ENCODE results near the gene OR10A6. TPM values are rescaled to one million over a fixed set of nuclear protein-coding genes. Genes with fewer than 3 reads are reported as not detected.

Gene OR10A6
- total and polyA plus RNA-seq, 10 of the 15 experiments (the other 5 are each of a cell fraction or from before 2014, with no cell fraction given), result not detected

DNA sequence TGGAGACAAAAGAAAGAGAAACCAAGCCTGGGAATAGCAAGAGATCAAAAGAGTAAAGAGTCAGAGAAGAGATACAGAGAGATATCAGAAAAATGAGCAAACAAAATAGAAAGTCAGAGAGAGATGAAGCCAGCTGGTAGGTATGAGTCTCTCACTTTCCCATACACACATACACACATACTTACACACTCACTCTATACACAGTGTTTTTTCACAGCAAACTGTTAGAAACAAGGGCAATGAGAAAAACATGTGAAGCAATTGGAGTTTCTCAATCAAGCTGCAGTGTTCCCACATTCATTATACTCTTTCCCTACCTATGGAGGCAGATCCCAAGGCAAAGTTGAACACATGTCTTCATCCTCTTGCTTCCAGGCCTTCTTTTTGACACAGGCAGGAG lies 36.8 kb upstream of the OR10A6 start:
- Histone ChIP-seq H4K20me1 (ENCODE audit: control insufficient read depth, insufficient read depth) (no peaks in the 10 kb centered on the region), H3K4me3 (no peak overlapping the region), H3K9me3 (replicated peaks; ENCODE audit: control insufficient read depth, insufficient read depth, low read length) (no peaks in the 10 kb centered on the region), H2AFZ (ENCODE audit: control insufficient read depth, low read depth, low read length) (no peak overlapping the region), H3K36me3 (ENCODE audit: control insufficient read depth in 2 of 2, insufficient read depth in 2 of 2, low read length in 1 of 2) (no peaks in the 10 kb centered on the region), H3K4me2 (ENCODE audit: control insufficient read depth, insufficient read depth) (no peak overlapping the region), H3K9ac (ENCODE audit: control insufficient read depth, insufficient read depth, low read length) (no peak overlapping the region), H3K27ac (ENCODE audit: control insufficient read depth, insufficient read depth) (no peak overlapping the region), H3K27me3 (replicated peaks in 1 of 2; ENCODE audit: control insufficient read depth in 2 of 2, insufficient read depth in 2 of 2, low read length in 1 of 2) (peaks cover 0 to 1% of the 10 kb centered on the region in 2 experiments; a peak in 1 of 4 replicates), H3K4me1 (ENCODE audit: control insufficient read depth, insufficient read depth, low read length) (no peaks in the 10 kb centered on the region), H3K79me2 (ENCODE audit: control insufficient read depth, insufficient read depth, low read length) (no peaks in the 10 kb centered on the region)
- ATAC-seq (no peak), FAIRE-seq (no peak), DNase-seq (ENCODE audit: low read depth, low spot score) (no peak)
- ChIA-PET RAD21 (ENCODE audit: unreplicated experiment) (no interaction called here), POLR2A (no interaction called here), CTCF (interaction anchor here (2.6 kb wide), 1 partner anchor 19 kb away, joined by 14 read pairs; the partner anchor contains the start of gene EIF3F), SMC1A (ENCODE audit: uncharacterized antibody, unreplicated experiment) (interaction anchor here (0.9 kb wide), 1 partner anchor 15 kb away, joined by 3 read pairs; no protein-coding TSS in a partner anchor)
- in situ Hi-C loops (cut with MboI) (no loop called here), intact Hi-C loops (cut with micrococcal nuclease; ENCODE audit: unreplicated experiment) (no loop called here)
- BruUV-seq (replicated peaks), result no TSS peak
- TF ChIP-seq ZNF384 (IDR thresholded peaks at IDR 0.05; ENCODE audit: borderline replicate concordance, low read depth, low read length) (no peak), YY1 (IDR thresholded peaks at IDR 0.05; ENCODE audit: low read depth, low read length) (no peak), WRNIP1 (IDR thresholded peaks at IDR 0.05; ENCODE audit: borderline replicate concordance, low read depth, low read length) (no peak), RAD51 (IDR thresholded peaks at IDR 0.05) (no peak), SP1 (IDR thresholded peaks at IDR 0.05; ENCODE audit: low read depth, low read length) (no peak), IKZF1 (conservative IDR thresholded peaks at IDR 0.05) (no peak), HDAC2 (IDR thresholded peaks at IDR 0.05) (no peak), FOXK2 (IDR thresholded peaks at IDR 0.05) (no peak)
- TF ChIP-seq, protein P1, sequence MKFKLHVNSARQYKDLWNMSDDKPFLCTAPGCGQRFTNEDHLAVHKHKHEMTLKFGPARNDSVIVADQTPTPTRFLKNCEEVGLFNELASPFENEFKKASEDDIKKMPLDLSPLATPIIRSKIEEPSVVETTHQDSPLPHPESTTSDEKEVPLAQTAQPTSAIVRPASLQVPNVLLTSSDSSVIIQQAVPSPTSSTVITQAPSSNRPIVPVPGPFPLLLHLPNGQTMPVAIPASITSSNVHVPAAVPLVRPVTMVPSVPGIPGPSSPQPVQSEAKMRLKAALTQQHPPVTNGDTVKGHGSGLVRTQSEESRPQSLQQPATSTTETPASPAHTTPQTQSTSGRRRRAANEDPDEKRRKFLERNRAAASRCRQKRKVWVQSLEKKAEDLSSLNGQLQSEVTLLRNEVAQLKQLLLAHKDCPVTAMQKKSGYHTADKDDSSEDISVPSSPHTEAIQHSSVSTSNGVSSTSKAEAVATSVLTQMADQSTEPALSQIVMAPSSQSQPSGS (IDR thresholded peaks at IDR 0.05; ENCODE audit: low read length), result no peak
- TF ChIP-seq, protein P2, sequence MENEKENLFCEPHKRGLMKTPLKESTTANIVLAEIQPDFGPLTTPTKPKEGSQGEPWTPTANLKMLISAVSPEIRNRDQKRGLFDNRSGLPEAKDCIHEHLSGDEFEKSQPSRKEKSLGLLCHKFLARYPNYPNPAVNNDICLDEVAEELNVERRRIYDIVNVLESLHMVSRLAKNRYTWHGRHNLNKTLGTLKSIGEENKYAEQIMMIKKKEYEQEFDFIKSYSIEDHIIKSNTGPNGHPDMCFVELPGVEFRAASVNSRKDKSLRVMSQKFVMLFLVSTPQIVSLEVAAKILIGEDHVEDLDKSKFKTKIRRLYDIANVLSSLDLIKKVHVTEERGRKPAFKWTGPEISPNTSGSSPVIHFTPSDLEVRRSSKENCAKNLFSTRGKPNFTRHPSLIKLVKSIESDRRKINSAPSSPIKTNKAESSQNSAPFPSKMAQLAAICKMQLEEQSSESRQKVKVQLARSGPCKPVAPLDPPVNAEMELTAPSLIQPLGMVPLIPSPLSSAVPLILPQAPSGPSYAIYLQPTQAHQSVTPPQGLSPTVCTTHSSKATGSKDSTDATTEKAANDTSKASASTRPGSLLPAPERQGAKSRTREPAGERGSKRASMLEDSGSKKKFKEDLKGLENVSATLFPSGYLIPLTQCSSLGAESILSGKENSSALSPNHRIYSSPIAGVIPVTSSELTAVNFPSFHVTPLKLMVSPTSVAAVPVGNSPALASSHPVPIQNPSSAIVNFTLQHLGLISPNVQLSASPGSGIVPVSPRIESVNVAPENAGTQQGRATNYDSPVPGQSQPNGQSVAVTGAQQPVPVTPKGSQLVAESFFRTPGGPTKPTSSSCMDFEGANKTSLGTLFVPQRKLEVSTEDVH (IDR thresholded peaks at IDR 0.05; ENCODE audit: low read depth, partially characterized antibody), result no peak
- TF ChIP-seq, protein P3, sequence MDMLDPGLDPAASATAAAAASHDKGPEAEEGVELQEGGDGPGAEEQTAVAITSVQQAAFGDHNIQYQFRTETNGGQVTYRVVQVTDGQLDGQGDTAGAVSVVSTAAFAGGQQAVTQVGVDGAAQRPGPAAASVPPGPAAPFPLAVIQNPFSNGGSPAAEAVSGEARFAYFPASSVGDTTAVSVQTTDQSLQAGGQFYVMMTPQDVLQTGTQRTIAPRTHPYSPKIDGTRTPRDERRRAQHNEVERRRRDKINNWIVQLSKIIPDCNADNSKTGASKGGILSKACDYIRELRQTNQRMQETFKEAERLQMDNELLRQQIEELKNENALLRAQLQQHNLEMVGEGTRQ (IDR thresholded peaks at IDR 0.05; ENCODE audit: borderline replicate concordance, low read depth, low read length), result no peak
- TF ChIP-seq, protein P4, sequence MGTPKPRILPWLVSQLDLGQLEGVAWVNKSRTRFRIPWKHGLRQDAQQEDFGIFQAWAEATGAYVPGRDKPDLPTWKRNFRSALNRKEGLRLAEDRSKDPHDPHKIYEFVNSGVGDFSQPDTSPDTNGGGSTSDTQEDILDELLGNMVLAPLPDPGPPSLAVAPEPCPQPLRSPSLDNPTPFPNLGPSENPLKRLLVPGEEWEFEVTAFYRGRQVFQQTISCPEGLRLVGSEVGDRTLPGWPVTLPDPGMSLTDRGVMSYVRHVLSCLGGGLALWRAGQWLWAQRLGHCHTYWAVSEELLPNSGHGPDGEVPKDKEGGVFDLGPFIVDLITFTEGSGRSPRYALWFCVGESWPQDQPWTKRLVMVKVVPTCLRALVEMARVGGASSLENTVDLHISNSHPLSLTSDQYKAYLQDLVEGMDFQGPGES (IDR thresholded peaks at IDR 0.05), result no peak
- TF ChIP-seq, protein P5, sequence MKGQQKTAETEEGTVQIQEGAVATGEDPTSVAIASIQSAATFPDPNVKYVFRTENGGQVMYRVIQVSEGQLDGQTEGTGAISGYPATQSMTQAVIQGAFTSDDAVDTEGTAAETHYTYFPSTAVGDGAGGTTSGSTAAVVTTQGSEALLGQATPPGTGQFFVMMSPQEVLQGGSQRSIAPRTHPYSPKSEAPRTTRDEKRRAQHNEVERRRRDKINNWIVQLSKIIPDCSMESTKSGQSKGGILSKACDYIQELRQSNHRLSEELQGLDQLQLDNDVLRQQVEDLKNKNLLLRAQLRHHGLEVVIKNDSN (IDR thresholded peaks at IDR 0.05; ENCODE audit: borderline replicate concordance, extremely low read length, insufficient read depth, low read depth, low read length), result no peak

Data from GM12878 (cell line).